Osteoblast (primary cell): ENCODE results near the gene BLID. TPM values are rescaled to one million over a fixed set of nuclear protein-coding genes. Genes with fewer than 3 reads are reported as not detected.

Source experiments
- DNase-seq: peaks from one replicate; pipeline ENCODE4 v3.0.0; 2011; ENCODE audit warnings: low spot score, mixed read lengths; ENCODE audit not compliant: insufficient read length; ENCODE audit errors: missing footprints
- H2AFZ ChIP-seq: 2 replicates; pipeline ENCODE4 v1.6.0; 2011; ENCODE audit warnings: mild to moderate bottlenecking, low read length
- H3K27ac ChIP-seq: 2 replicates; pipeline ENCODE4 v1.5.1; 2011; ENCODE audit warnings: mild to moderate bottlenecking, low read depth, low read length, moderate library complexity
- H3K27me3 ChIP-seq: 2 replicates; pipeline ENCODE4 v1.6.0; 2012; ENCODE audit warnings: mild to moderate bottlenecking, control low read depth, inconsistent platforms, low read length, moderate library complexity; ENCODE audit not compliant: insufficient read depth
- H3K36me3 ChIP-seq: 2 replicates; pipeline ENCODE4 v1.5.1; 2011; ENCODE audit warnings: mild to moderate bottlenecking, low read length, control low read depth, moderate library complexity; ENCODE audit not compliant: insufficient read depth
- H3K4me1 ChIP-seq: 2 replicates; pipeline ENCODE4 v1.5.1; 2011; ENCODE audit warnings: mild to moderate bottlenecking, low read length, control low read depth, moderate library complexity; ENCODE audit not compliant: insufficient read depth
- H3K4me2 ChIP-seq: 2 replicates; pipeline ENCODE4 v1.6.0; 2011; ENCODE audit warnings: mild to moderate bottlenecking, low read length; ENCODE audit not compliant: insufficient read depth
- H3K4me3 ChIP-seq: fragments of 200-600 bp; sonication (generic); 3 replicates; pipeline ENCODE4 v1.5.1; 2012; ENCODE audit warnings: mild to moderate bottlenecking, low read length, inconsistent platforms; ENCODE audit not compliant: insufficient read depth
- H3K79me2 ChIP-seq: 2 replicates; pipeline ENCODE4 v1.6.0; 2012; ENCODE audit warnings: mild to moderate bottlenecking, low read length, control low read depth, inconsistent platforms; ENCODE audit not compliant: insufficient read depth
- H3K9me3 ChIP-seq: 2 replicates; pipeline ENCODE4 v1.5.1; 2011; ENCODE audit warnings: low read depth, low read length, control low read depth
- H4K20me1 ChIP-seq: 2 replicates; pipeline ENCODE4 v1.6.0; 2012; ENCODE audit warnings: mild to moderate bottlenecking, low read length, control low read depth; ENCODE audit not compliant: insufficient read depth
- total RNA-seq: library from RNA; depleted of rRNA; stranded (reverse); fragments of >200 nt; gene quantifications from 2 replicates; pipeline ENCODE4 v1.2.3, GENCODE V29; 2012
- TF ChIP-seq, protein P1 (sequence below): IDR thresholded peaks from 2 replicates; pipeline ENCODE4 v1.5.1; 2011; ENCODE audit warnings: mild to moderate bottlenecking, low read depth, low read length, moderate library complexity; ENCODE audit errors: extremely low read depth

Gene BLID
- total RNA-seq, 1 donor, result 18.1 TPM

DNA sequence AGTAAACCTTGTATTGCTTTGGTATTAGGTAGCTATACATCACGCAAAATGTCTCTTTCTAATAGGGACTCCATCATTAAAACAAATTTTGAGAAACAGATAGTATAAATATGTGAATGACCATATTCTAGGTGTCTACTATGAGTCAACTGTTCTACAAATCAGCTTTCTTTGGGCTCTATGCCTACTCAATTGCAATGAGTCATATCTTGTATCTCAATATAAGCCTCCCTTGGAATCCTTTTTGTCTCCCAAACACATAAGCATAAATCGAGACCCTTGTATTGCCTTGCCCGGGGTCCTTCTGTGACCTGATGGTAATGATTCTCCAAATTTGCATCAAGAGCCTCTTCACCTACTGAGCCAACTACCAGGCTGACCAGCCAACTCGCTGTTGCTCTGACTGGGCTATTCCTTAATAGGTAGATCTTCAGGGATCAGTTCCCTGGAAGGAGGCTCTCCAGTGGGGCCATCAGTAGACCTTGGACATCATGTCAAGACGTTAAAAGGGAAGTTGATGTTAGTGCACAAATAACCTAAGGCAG lies 22.2 kb downstream of the BLID start:
- H3K4me1 ChIP-seq, result peaks cover 82% of the 10 kb centered on the region
- H3K4me2 ChIP-seq, result peak overlapping the region; percentile 78
- DNase-seq, result no peak
- H3K9me3 ChIP-seq, result no peaks in the 10 kb centered on the region
- H3K36me3 ChIP-seq, result peaks cover 94% of the 10 kb centered on the region
- peak overlapping the region; percentile 52 for H3K4me3 ChIP-seq
- H2AFZ ChIP-seq, result no peak overlapping the region
- peaks cover 77% of the 10 kb centered on the region for H4K20me1 ChIP-seq
- H3K79me2 ChIP-seq, result peaks cover 98% of the 10 kb centered on the region
- TF ChIP-seq, protein P1, sequence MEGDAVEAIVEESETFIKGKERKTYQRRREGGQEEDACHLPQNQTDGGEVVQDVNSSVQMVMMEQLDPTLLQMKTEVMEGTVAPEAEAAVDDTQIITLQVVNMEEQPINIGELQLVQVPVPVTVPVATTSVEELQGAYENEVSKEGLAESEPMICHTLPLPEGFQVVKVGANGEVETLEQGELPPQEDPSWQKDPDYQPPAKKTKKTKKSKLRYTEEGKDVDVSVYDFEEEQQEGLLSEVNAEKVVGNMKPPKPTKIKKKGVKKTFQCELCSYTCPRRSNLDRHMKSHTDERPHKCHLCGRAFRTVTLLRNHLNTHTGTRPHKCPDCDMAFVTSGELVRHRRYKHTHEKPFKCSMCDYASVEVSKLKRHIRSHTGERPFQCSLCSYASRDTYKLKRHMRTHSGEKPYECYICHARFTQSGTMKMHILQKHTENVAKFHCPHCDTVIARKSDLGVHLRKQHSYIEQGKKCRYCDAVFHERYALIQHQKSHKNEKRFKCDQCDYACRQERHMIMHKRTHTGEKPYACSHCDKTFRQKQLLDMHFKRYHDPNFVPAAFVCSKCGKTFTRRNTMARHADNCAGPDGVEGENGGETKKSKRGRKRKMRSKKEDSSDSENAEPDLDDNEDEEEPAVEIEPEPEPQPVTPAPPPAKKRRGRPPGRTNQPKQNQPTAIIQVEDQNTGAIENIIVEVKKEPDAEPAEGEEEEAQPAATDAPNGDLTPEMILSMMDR, result no peak
- no peaks in the 10 kb centered on the region for H3K27me3 ChIP-seq
- H3K27ac ChIP-seq, result peak overlapping the region; percentile 70

DNA sequence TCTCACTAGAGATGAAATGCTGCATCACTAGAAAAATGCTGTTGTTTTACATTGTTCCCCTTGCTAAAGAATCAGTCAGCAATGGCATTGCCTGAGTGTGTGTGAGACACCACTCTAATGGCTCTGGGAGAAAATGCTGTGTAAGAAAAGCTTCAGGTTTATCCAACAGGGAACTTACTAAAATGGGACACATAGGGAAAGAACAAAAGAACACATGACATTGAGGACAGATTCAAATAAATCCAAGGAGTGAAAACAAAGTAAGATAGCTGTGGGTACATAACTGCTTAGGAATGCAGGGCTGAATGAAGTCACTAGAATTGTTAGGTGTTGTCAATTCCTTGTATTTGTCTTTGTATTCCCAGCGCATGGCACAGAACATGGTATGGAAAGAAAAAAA lies 24.2 kb downstream of the BLID start:
- no peak overlapping the region for H2AFZ ChIP-seq
- peaks cover 96% of the 10 kb centered on the region for H3K4me1 ChIP-seq
- no peaks in the 10 kb centered on the region for H3K9me3 ChIP-seq
- DNase-seq, result no peak
- peak overlapping the region; percentile 34 for H3K4me2 ChIP-seq
- H3K36me3 ChIP-seq, result peaks cover 96% of the 10 kb centered on the region
- peaks cover 81% of the 10 kb centered on the region for H4K20me1 ChIP-seq
- H3K4me3 ChIP-seq, result peak overlapping the region; percentile 5
- H3K79me2 ChIP-seq, result peaks cover 86% of the 10 kb centered on the region
- peak overlapping the region; percentile 70 for H3K27ac ChIP-seq
- H3K27me3 ChIP-seq, result no peaks in the 10 kb centered on the region
- TF ChIP-seq, protein P1, result no peak

DNA sequence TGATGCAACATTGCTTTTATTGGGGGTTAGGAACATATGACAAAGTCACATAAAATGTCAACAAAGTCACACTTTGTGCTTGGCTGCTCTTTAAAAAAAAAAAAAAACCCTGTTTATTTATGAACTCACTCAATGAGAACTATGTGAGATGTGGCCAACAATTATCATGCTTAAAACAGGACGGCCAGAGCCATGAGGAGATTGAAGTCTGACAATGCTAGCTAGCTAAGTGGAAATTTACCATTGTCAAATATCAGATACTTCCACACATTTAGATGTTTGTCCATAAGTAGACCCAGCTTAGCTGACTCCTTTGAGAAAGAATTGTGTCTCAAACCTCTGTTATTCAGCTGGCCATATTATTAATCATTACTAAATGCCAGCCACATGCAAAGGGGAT lies 26.9 kb downstream of the BLID start:
- Histone ChIP-seq H3K4me2 (no peak overlapping the region), H3K36me3 (peaks cover 72% of the 10 kb centered on the region), H3K4me3 (no peak overlapping the region), H3K27ac (peak overlapping the region; percentile 60), H3K4me1 (peaks cover 85% of the 10 kb centered on the region), H4K20me1 (peaks cover 74% of the 10 kb centered on the region), H3K9me3 (no peaks in the 10 kb centered on the region), H3K27me3 (no peaks in the 10 kb centered on the region), H3K79me2 (peaks cover 59% of the 10 kb centered on the region), H2AFZ (no peak overlapping the region)
- TF ChIP-seq, protein P1, result no peak
- DNase-seq, result no peak

DNA sequence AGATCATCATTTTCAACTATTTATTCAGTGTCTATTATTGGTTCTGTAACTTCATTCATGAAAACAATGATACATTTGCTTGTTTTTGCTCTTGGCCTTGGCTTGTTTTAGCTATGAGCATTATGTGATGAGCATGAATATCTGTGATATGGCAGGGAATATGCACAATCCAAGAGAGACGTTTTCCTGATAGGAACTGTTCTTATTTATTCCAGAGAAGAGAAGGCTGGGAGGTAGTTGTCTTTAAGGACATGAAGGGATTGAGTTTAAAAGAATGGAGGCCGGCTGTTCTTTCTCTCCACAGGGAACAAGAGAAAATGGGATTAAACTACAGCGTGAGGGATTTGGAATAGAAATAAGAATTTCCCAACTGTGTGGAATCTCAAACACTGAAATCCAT lies 30.3 kb downstream of the BLID start:
- H4K20me1 ChIP-seq, result peaks cover 44% of the 10 kb centered on the region
- no peaks in the 10 kb centered on the region for H3K27me3 ChIP-seq
- no peaks in the 10 kb centered on the region for H3K9me3 ChIP-seq
- TF ChIP-seq, protein P1, result no peak
- H3K79me2 ChIP-seq, result peaks cover 26% of the 10 kb centered on the region
- DNase-seq, result no peak
- peaks cover 45% of the 10 kb centered on the region for H3K36me3 ChIP-seq
- H3K4me1 ChIP-seq, result peaks cover 51% of the 10 kb centered on the region
- peak overlapping the region; percentile 29 for H3K27ac ChIP-seq
- no peak overlapping the region for H3K4me2 ChIP-seq
- H2AFZ ChIP-seq, result no peak overlapping the region
- no peak overlapping the region for H3K4me3 ChIP-seq
